HFFc6 (cell line): ENCODE data around the gene CACNA1C. TPM values are rescaled to one million over a fixed set of nuclear protein-coding genes. Genes with fewer than 3 reads are reported as not detected.

ENCODE experiments used
- DNase-seq: peaks from one replicate; pipeline ENCODE4 v3.0.0-alpha.2; 2018
- H3K27ac Mint-ChIP-seq: 2 replicates; pipeline ENCODE4 v1.8.0; 2020; ENCODE audit warnings: mild to moderate bottlenecking, mixed read lengths
- H3K27me3 Mint-ChIP-seq: 2 replicates; pipeline ENCODE4 v1.8.0; 2021; ENCODE audit warnings: mild to moderate bottlenecking, moderate library complexity, mixed read lengths; ENCODE audit not compliant: insufficient read depth
- H3K36me3 Mint-ChIP-seq: 2 replicates; pipeline ENCODE4 v1.8.0; 2021; ENCODE audit warnings: low read depth, mixed read lengths
- H3K4me1 Mint-ChIP-seq: 2 replicates; pipeline ENCODE4 v1.8.0; 2020; ENCODE audit warnings: low read depth, mixed read lengths
- H3K4me3 Mint-ChIP-seq: 2 replicates; pipeline ENCODE4 v1.8.0; 2020; ENCODE audit warnings: mild to moderate bottlenecking, moderate library complexity, mixed read lengths
- H3K9me3 Mint-ChIP-seq: 2 replicates; pipeline ENCODE4 v1.8.0; 2020; ENCODE audit warnings: mild to moderate bottlenecking, mixed read lengths
- CTCF ChIP-seq: fragments of 200-600 bp; sonication (generic); IDR thresholded peaks from 2 replicates; pipeline ENCODE4 v1.5.0; 2021; ENCODE audit warnings: antibody characterized with exemption, mild to moderate bottlenecking
- total RNA-seq, 6 experiments: library from RNA; stranded (reverse); fragmentation: NEBNext Ultra II Directional; extraction: Animal tissue kit (Norgen Biotek cat#: 25700); gene quantifications; 2 replicates in 1 of 6; 3 replicates in 5 of 6; pipeline ENCODE4 v1.2.3, GENCODE V29; 2021

CACNA1C gene
- total RNA-seq, 6 experiments from 2014 or later = 6.7 to 11.5 (median 10.6) TPM

DNA sequence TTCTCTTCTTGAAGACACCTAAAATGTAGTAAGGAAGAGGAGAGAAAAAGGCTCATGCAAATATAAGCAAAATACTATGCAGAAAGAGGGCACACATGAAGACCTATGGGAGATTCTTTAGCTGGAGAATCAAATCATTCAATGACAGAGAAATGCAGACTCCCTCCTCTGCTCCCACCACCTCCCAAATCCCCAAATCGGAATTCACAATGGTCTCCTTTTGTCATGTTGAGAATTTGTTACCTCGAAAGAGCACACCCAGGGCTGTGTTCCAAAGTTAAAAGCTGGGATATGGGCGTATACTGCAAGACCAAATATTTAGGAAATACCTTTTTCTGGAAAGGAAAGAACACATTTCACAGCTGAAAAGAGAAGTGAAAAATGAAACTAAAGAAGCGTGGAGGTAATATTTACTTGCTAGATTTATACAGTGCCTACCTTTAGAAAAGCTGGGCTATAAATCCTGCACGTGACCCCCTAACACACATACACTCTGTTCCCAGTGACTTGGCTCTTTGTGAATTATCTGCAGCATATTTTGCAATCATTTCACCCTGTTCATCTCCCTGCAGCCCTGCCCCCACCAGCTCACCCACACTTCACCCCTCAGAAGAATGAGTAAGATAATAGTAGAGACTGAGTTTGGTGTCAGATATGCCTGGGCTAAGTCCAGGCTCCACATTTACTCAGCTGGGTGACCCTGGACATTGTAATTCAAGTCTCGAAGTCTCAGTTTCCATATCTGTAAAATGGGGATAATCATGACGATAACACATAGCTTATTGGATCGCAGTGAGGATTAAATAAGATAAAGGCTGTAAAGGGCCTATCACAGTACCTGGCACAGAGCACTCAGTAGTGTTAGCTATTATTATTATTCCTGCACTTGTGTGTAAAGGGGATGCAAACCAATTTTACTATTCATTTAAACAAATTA is 2.9 kb upstream of the CACNA1C start:
- H3K27ac Mint-ChIP-seq = no peak overlapping the region
- no peak for TF ChIP-seq CTCF
- no peak for DNase-seq
- H3K4me3 Mint-ChIP-seq = peak overlapping the region; percentile 56
- no peaks in the 10 kb centered on the region for H3K36me3 Mint-ChIP-seq
- H3K4me1 Mint-ChIP-seq = peaks cover 34% of the 10 kb centered on the region
- H3K27me3 Mint-ChIP-seq = peaks cover 6% of the 10 kb centered on the region
- peaks cover 3% of the 10 kb centered on the region; the same call in 1 of the 2 replicates for H3K9me3 Mint-ChIP-seq

DNA sequence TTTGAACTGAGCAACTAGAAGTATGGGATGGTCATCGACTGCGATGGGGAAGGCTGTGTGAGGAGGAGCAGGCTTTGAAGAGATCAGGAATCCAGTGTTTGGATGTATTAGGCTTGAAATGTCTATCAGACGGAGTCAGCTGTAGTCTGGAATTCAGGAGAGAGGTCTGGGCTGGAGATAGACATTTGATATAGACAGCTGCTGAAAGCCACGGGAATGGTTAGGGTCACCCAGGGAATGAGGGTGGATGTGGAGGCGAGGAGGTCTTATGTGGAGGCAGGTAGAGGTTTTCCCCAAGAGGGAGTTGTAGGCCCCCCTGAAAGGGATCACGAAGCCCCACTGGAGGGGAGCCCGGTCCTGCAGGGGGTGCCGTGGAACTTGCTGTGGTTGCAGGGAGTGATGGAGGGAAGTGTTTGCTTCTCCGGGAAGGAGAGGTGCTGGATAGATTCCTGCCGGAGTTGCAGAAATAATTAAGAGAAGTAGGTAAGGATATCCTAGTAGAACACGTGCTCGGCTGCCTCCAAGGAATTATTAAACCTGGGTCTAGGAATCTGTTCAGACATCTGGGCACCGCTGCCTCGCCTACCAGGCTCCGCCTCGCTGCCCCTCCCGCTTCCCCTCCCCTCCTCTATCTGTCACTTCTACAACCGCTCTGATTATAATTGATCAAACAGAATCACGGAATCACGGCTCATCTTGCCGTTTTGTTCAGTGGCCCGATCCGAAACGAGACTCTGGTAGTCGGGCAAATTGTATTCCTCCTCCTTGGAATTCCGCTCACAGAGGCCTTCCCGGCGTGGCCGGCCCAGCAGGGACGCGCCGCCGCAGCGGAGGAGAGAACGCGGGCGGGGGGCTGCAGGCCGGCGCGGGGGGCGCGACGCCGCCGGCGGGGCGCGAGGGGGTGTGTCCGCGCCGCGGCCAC is 826 bp upstream of the CACNA1C start:
- Mint-ChIP-seq H3K27me3 (peaks cover 1% of the 10 kb centered on the region), H3K4me3 (peak overlapping the region; percentile 77), H3K4me1 (peaks cover 51% of the 10 kb centered on the region), H3K27ac (peak overlapping the region; percentile 17; the same call in 1 of the 2 replicates), H3K9me3 (no peaks in the 10 kb centered on the region), H3K36me3 (no peaks in the 10 kb centered on the region)
- TF ChIP-seq CTCF = no peak; the same call in 1 of the 2 replicates
- no peak for DNase-seq

- Mint-ChIP-seq H3K4me3 (peak overlapping the region; percentile 94), H3K27me3 (peaks cover 5% of the 10 kb centered on the region)
These were observed 904 bp downstream of the CACNA1C start for GRCh38 chr12:2053691-2054090.

DNA sequence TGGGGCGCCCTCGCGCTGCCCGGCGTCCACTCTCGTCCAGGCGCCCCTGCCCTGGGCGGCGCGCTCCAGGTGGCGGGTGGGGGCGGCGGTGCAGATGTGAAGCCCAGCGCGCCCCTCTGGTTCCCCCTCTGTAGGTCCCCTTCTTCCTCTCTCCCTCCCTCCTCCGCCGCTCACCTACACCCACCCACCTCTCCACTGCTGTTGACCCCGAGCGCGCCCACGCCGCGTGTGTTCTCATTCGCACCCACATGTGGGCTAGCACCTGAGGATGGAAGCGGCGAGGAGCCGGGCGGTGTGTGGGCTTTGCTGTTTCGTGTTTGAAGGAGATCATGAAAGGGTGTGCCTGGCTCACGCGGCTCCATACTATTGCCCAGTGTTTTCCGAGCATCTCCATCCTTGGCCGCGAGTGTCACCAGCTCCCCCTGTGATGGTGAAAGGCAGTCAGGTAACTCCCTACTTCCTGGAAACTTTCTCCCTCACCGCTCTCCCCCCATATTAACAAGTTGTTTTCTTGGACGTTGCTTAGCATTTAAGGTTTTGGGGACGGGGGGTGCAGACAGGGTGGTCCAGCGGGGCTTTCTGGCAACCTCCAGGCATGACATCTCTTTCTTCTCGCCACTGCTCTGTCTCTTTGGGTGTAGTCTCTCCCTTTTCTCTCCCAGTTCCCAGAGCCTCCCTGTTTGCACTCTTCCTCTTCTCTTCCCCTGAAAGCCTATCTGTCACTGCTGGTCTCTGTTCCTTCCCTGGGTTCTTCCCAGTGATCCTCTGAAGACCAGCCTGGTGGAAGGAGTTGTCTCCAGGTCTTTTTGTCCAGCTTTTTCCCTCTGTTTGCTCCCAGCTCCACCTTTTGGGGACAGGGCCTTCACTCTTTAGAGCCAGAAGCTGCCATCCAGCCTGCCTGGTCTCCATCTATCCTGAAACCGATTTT is 1.6 kb downstream of the CACNA1C start:
- Mint-ChIP-seq H3K27me3 (peaks cover 5% of the 10 kb centered on the region), H3K4me3 (peak overlapping the region; percentile 90), H3K27ac (peak overlapping the region; percentile 59), H3K36me3 (no peaks in the 10 kb centered on the region), H3K4me1 (peaks cover 55% of the 10 kb centered on the region), H3K9me3 (no peaks in the 10 kb centered on the region)
- no peak for TF ChIP-seq CTCF
- no peak for DNase-seq

More at GRCh38 chr12:2053691-2054090, 904 bp downstream of the CACNA1C start:
- Mint-ChIP-seq H3K9me3 (no peaks in the 10 kb centered on the region), H3K4me1 (peaks cover 58% of the 10 kb centered on the region), H3K36me3 (no peaks in the 10 kb centered on the region), H3K27ac (no peak overlapping the region)
- peak; percentile 25 for DNase-seq
- no peak for TF ChIP-seq CTCF
